Measurements from ENCODE around the gene CREG1. TPM values are rescaled to one million over a fixed set of nuclear protein-coding genes. Genes with fewer than 3 reads are reported as not detected.

Gene CREG1
- total RNA-seq, 1 experiment from 2014 or later: 63.9 TPM

GRCh38 chr1:167491586-167492461 is 61.7 kb downstream of the CREG1 start:
- Histone ChIP-seq H3F3A (ENCODE audit: low read length, unreplicated experiment) (no peaks in the 10 kb centered on the region), H4K20me1 (ENCODE audit: low read length) (no peaks in the 10 kb centered on the region), H3K4me3 (ENCODE audit: low read length) (no peak overlapping the region), H3K79me2 (ENCODE audit: low read length) (no peaks in the 10 kb centered on the region), H3K4me1 (ENCODE audit: insufficient read depth, low read length) (no peaks in the 10 kb centered on the region), H3K27me3 (ENCODE audit: low read length) (peaks cover 43% of the 10 kb centered on the region), H2AFZ (ENCODE audit: low read length) (no peak overlapping the region), H3K4me2 (ENCODE audit: low read length) (no peak overlapping the region), H3K9ac (ENCODE audit: low read length) (no peak overlapping the region), H3K27ac (ENCODE audit: low read length) (no peak overlapping the region), H3K36me3 (ENCODE audit: low read depth, low read length) (no peaks in the 10 kb centered on the region), H3K9me2 (replicated peaks; ENCODE audit: low read length) (no peaks in the 10 kb centered on the region), H3K9me3 (ENCODE audit: low read length) (no peaks in the 10 kb centered on the region)
- ATAC-seq: no peak
- CTCF ChIA-PET: no interaction called here
- no peak for TF ChIP-seq EZH2 (IDR thresholded peaks at IDR 0.05; ENCODE audit: low read length, unreplicated experiment)
- TF ChIP-seq CTCF (conservative IDR thresholded peaks at IDR 0.05; ENCODE audit: low read depth, low read length): no peak
- TF ChIP-seq EZH2phosphoT487 (IDR thresholded peaks at IDR 0.05; ENCODE audit: borderline replicate concordance, low read length): no peak
- intact Hi-C loops (cut with micrococcal nuclease): no loop called here
- no peak for DNase-seq
- no TSS peak for BruUV-seq (replicated peaks)
- POLR2A ChIA-PET (ENCODE audit: unreplicated experiment): no interaction called here

Other genes starting within 250 kb of the CREG1 start
- gene CD247, start 35.2 kb downstream of the CREG1 start, total RNA-seq (2014; rRNA removed): 0.17 TPM in 1 of 2 replicates, not detected in the other
- not detected in 2 replicates for gene RCSD1, start 76.5 kb upstream of the CREG1 start, total RNA-seq (2014; rRNA removed)
- 86.5 and 95.1 TPM in 2 replicates for gene MPZL1, start 168.2 kb upstream of the CREG1 start, total RNA-seq (2014; rRNA removed)

Measured in PC-3 (cell line).